K562 (cell line): ENCODE results near the gene PLIN5. TPM values are rescaled to one million over a fixed set of nuclear protein-coding genes. Genes with fewer than 3 reads are reported as not detected.

Source experiments
- BCOR ChIP-seq: fragments of 450-650 bp; IDR thresholded peaks from 2 replicates; pipeline ENCODE4 v1.6.1; 2016
- CGGBP1 ChIP-seq: fragments of 250-450 bp; sonication (Bioruptor Pico); IDR thresholded peaks from 2 replicates; pipeline ENCODE4 v1.9.0; 2021; ENCODE audit warnings: mild to moderate bottlenecking
- E2F3 ChIP-seq: fragments of 250-450 bp; sonication (Bioruptor Pico); IDR thresholded peaks from 2 replicates; pipeline ENCODE4 v1.4.0; 2020; ENCODE audit warnings: mild to moderate bottlenecking
- E2F6 ChIP-seq, 2 experiments: IDR thresholded peaks; 2 replicates each; pipeline ENCODE4 v1.6.1; 2011; ENCODE audit warnings: borderline replicate concordance in 1 of 2, control low read depth in 1 of 2, low read depth in 1 of 2, low read length in 1 of 2, mild to moderate bottlenecking in 1 of 2, mixed read lengths in 1 of 2, moderate library complexity in 1 of 2; ENCODE audit not compliant: insufficient read depth in 1 of 2, insufficient read length in 1 of 2, poor library complexity in 1 of 2, severe bottlenecking in 1 of 2; ENCODE audit errors: extremely low read depth in 1 of 2
- GATA2 ChIP-seq: sonication (generic); formaldehyde crosslinking; IDR thresholded peaks from 2 replicates; pipeline ENCODE4 v1.4.0; 2020; ENCODE audit warnings: mild to moderate bottlenecking, missing genetic modification reagents
- MEF2A ChIP-seq: IDR thresholded peaks from 2 replicates; pipeline ENCODE4 v1.6.1; 2011; ENCODE audit warnings: low read depth, mild to moderate bottlenecking, low read length, moderate library complexity; ENCODE audit not compliant: control insufficient read depth
- MTA1 ChIP-seq: fragments of 450-650 bp; IDR thresholded peaks from 2 replicates; pipeline ENCODE4 v1.6.1; 2017; ENCODE audit warnings: borderline replicate concordance
- MTF1 ChIP-seq: fragments of 250-450 bp; sonication (Bioruptor Pico); IDR thresholded peaks from 2 replicates; pipeline ENCODE4 v1.9.0; 2021; ENCODE audit warnings: moderate library complexity, mild to moderate bottlenecking, inconsistent platforms, borderline replicate concordance
- POLR2G ChIP-seq: fragments of 200-400 bp; formaldehyde crosslinking; IDR thresholded peaks from 2 replicates; pipeline ENCODE4 v1.6.1; 2017; ENCODE audit warnings: low read depth, mild to moderate bottlenecking, antibody characterized with exemption, low read length, moderate library complexity
- RBFOX2 ChIP-seq: fragments of 200-400 bp; formaldehyde crosslinking; IDR thresholded peaks from 2 replicates; pipeline ENCODE4 v1.6.1; 2017; ENCODE audit warnings: low read depth, mild to moderate bottlenecking, low read length, moderate library complexity
- SOX6 ChIP-seq: fragments of 450-650 bp; IDR thresholded peaks from 2 replicates; pipeline ENCODE4 v1.6.1; 2014; ENCODE audit warnings: mild to moderate bottlenecking
- XRCC4 ChIP-seq: IDR thresholded peaks from one replicate; pipeline ENCODE4 v1.6.1; 2011; ENCODE audit not compliant: insufficient read depth, insufficient read length; ENCODE audit errors: extremely low read depth
- YY1 ChIP-seq, 3 experiments: IDR thresholded peaks; 2 replicates each; pipeline ENCODE4 v1.6.1; 2011; ENCODE audit warnings: low read length in 2 of 3, mild to moderate bottlenecking in 2 of 3, moderate library complexity in 2 of 3, borderline replicate concordance in 1 of 3, control low read depth in 1 of 3, low read depth in 1 of 3; ENCODE audit not compliant: insufficient read depth in 3 of 3, insufficient replicate concordance in 2 of 3, control insufficient read depth in 1 of 3, insufficient read length in 1 of 3; ENCODE audit errors: extremely low read depth in 1 of 3
- ZBTB40 ChIP-seq, 2 experiments: fragments of 450-650 bp in 1 of 2; sonication (generic) in 1 of 2; formaldehyde crosslinking in 1 of 2; IDR thresholded peaks; 2 replicates each; pipeline versions ENCODE4 v1.7.1 to v1.9.0; 2016 to 2022; ENCODE audit warnings: inconsistent platforms in 1 of 2, mild to moderate bottlenecking in 1 of 2, missing genetic modification reagents in 1 of 2
- ZNF217 ChIP-seq: sonication (generic); formaldehyde crosslinking; IDR thresholded peaks from 2 replicates; pipeline ENCODE4 v1.8.0; 2022; ENCODE audit warnings: mild to moderate bottlenecking, missing genetic modification reagents
- polyA plus RNA-seq, 8 experiments: library from polyadenylated mRNA; depleted of rRNA in 4 of 8; stranded (reverse) in 5 of 8; unstranded in 3 of 8; fragments of >200 nt; fragmentation: Nextera tagmentation in 2 of 8; fragmentation: Illumina TruSeq in 1 of 8; extraction: Ambion mirVana in 2 of 8; extraction: Trizol in 1 of 8; gene quantifications; 2 replicates each; pipeline versions ENCODE4 v1.2.1 to v1.2.3, GENCODE V29; 2011 to 2014; ENCODE audit warnings: inconsistent platforms in 1 of 8, missing spikeins in 1 of 8
- total RNA-seq, 7 experiments: library from RNA; depleted of rRNA in 6 of 7; stranded (reverse); fragments of >200 nt in 6 of 7; fragmentation: Illumina TruSeq in 2 of 7; extraction: Trizol in 2 of 7; gene quantifications; 2 replicates each; pipeline versions ENCODE4 v1.2.1 to v1.2.3, GENCODE V29; 2011 to 2021; ENCODE audit warnings: low replicate concordance in 1 of 7

The PLIN5 gene
- total and polyA plus RNA-seq, 9 of the 15 experiments (the other 6 are each of a cell fraction or from before 2014, with no cell fraction given), result 0.04 to 1.3 (median 0.50) TPM

GRCh38 chr19:4580021-4580901 is 45.2 kb upstream of the PLIN5 start (continued):
- TF ChIP-seq E2F6 (IDR thresholded peaks at IDR 0.05; ENCODE audit: borderline replicate concordance in 1 of 2, extremely low read depth in 1 of 2, insufficient read depth in 1 of 2, insufficient read length in 1 of 2, low read depth in 1 of 2, low read length in 1 of 2, poor library complexity in 1 of 2, severe bottlenecking in 1 of 2) (no peak), XRCC4 (no peak), ZBTB40 (IDR thresholded peaks at IDR 0.05) (no peak), ZBTB40 (CRISPR knock-in tag; IDR thresholded peaks at IDR 0.05) (no peak), GATA2 (CRISPR knock-in tag) (no peak), E2F3 (CRISPR knock-in tag) (no peak), ZNF217 (CRISPR knock-in tag) (no peak), BCOR (0 out of 2 replicates have a peak, but pooled peaks have one; percentile 27), POLR2G (no peak), YY1 (IDR thresholded peaks at IDR 0.05; ENCODE audit: borderline replicate concordance in 1 of 3, control insufficient read depth in 1 of 3, extremely low read depth in 1 of 3, insufficient read depth in 3 of 3, insufficient read length in 1 of 3, insufficient replicate concordance in 2 of 3, low read depth in 1 of 3, low read length in 2 of 3) (no peak), RBFOX2 (0 out of 2 replicates have a peak, but pooled peaks have one; percentile 28), MEF2A (no peak), SOX6 (no peak), MTA1 (no peak), MTF1 (CRISPR knock-in tag) (no peak), CGGBP1 (CRISPR knock-in tag) (no peak)
